ENCODE results near the gene STARD13.

Gene STARD13

GRCh38 chr13:33284916-33285315 lies 639 bp downstream of the STARD13 start:
- H3K4me3 ChIP-seq (ENCODE audit: low read length): peak overlapping the region; percentile 11; the same call in 1 of the 2 replicates
- no peaks in the 10 kb centered on the region for H3K36me3 ChIP-seq (ENCODE audit: control insufficient read depth, insufficient read depth, low read length)
- no peaks in the 10 kb centered on the region for H3K27me3 ChIP-seq (ENCODE audit: control insufficient read depth, insufficient read depth, low read length)
- no peak for DNase-seq (ENCODE audit: low read depth, low spot score)
- H3K27ac ChIP-seq (ENCODE audit: low read length): no peak overlapping the region
- H3K4me1 ChIP-seq (ENCODE audit: control insufficient read depth, insufficient read depth, low read length): no peaks in the 10 kb centered on the region
- H3K9me3 ChIP-seq (ENCODE audit: control insufficient read depth, insufficient read depth, low read length): no peaks in the 10 kb centered on the region
- WGBS (ENCODE audit: insufficient coverage, insufficient read length): no CpG with 5 or more reads among the region's 6 CpGs

GRCh38 chr13:33284031-33284430 lies 1.5 kb downstream of the STARD13 start:
- WGBS (ENCODE audit: insufficient coverage, insufficient read length): 100% methylated on average over 1 of the region's 1 CpG
- no peaks in the 10 kb centered on the region for H3K9me3 ChIP-seq (ENCODE audit: control insufficient read depth, insufficient read depth, low read length)
- no peaks in the 10 kb centered on the region for H3K36me3 ChIP-seq (ENCODE audit: control insufficient read depth, insufficient read depth, low read length)
- no peak for DNase-seq (ENCODE audit: low read depth, low spot score)
- no peak overlapping the region for H3K4me3 ChIP-seq (ENCODE audit: low read length)
- H3K4me1 ChIP-seq (ENCODE audit: control insufficient read depth, insufficient read depth, low read length): no peaks in the 10 kb centered on the region
- H3K27me3 ChIP-seq (ENCODE audit: control insufficient read depth, insufficient read depth, low read length): no peaks in the 10 kb centered on the region
- H3K27ac ChIP-seq (ENCODE audit: low read length): no peak overlapping the region

GRCh38 chr13:33283195-33283911 lies 2.2 kb downstream of the STARD13 start:
- DNase-seq (ENCODE audit: low read depth, low spot score): no peak
- Histone ChIP-seq H3K27me3 (ENCODE audit: control insufficient read depth, insufficient read depth, low read length) (no peaks in the 10 kb centered on the region), H3K27ac (ENCODE audit: low read length) (no peak overlapping the region), H3K9me3 (ENCODE audit: control insufficient read depth, insufficient read depth, low read length) (no peaks in the 10 kb centered on the region), H3K4me1 (ENCODE audit: control insufficient read depth, insufficient read depth, low read length) (no peaks in the 10 kb centered on the region), H3K36me3 (ENCODE audit: control insufficient read depth, insufficient read depth, low read length) (no peaks in the 10 kb centered on the region), H3K4me3 (ENCODE audit: low read length) (no peak overlapping the region)
- WGBS (ENCODE audit: insufficient coverage, insufficient read length): no CpG with 5 or more reads among the region's 1 CpG

GRCh38 chr13:33281951-33282595 lies 3.5 kb downstream of the STARD13 start:
- Histone ChIP-seq H3K27me3 (ENCODE audit: control insufficient read depth, insufficient read depth, low read length) (no peaks in the 10 kb centered on the region), H3K9me3 (ENCODE audit: control insufficient read depth, insufficient read depth, low read length) (no peaks in the 10 kb centered on the region), H3K4me3 (ENCODE audit: low read length) (no peak overlapping the region), H3K4me1 (ENCODE audit: control insufficient read depth, insufficient read depth, low read length) (no peaks in the 10 kb centered on the region), H3K36me3 (ENCODE audit: control insufficient read depth, insufficient read depth, low read length) (no peaks in the 10 kb centered on the region), H3K27ac (ENCODE audit: low read length) (no peak overlapping the region)
- no peak for DNase-seq (ENCODE audit: low read depth, low spot score)
- no CpG with 5 or more reads among the region's 2 CpGs for WGBS (ENCODE audit: insufficient coverage, insufficient read length)

GRCh38 chr13:33280923-33281322 lies 4.6 kb downstream of the STARD13 start:
- WGBS (ENCODE audit: insufficient coverage, insufficient read length): no CpG with 5 or more reads among the region's 5 CpGs
- H3K4me3 ChIP-seq (ENCODE audit: low read length): no peak overlapping the region

GRCh38 chr13:33280279-33280905 lies 5.2 kb downstream of the STARD13 start:
- Histone ChIP-seq H3K4me3 (ENCODE audit: low read length) (no peak overlapping the region), H3K27me3 (ENCODE audit: control insufficient read depth, insufficient read depth, low read length) (no peaks in the 10 kb centered on the region), H3K9me3 (ENCODE audit: control insufficient read depth, insufficient read depth, low read length) (no peaks in the 10 kb centered on the region), H3K27ac (ENCODE audit: low read length) (no peak overlapping the region), H3K4me1 (ENCODE audit: control insufficient read depth, insufficient read depth, low read length) (no peaks in the 10 kb centered on the region), H3K36me3 (ENCODE audit: control insufficient read depth, insufficient read depth, low read length) (no peaks in the 10 kb centered on the region)
- no CpG with 5 or more reads among the region's 3 CpGs for WGBS (ENCODE audit: insufficient coverage, insufficient read length)
- no peak for DNase-seq (ENCODE audit: low read depth, low spot score)

More at GRCh38 chr13:33280923-33281322, 4.6 kb downstream of the STARD13 start:
- no peaks in the 10 kb centered on the region for H3K27me3 ChIP-seq (ENCODE audit: control insufficient read depth, insufficient read depth, low read length)
- H3K27ac ChIP-seq (ENCODE audit: low read length): no peak overlapping the region
- no peaks in the 10 kb centered on the region for H3K36me3 ChIP-seq (ENCODE audit: control insufficient read depth, insufficient read depth, low read length)
- H3K9me3 ChIP-seq (ENCODE audit: control insufficient read depth, insufficient read depth, low read length): no peaks in the 10 kb centered on the region
- DNase-seq (ENCODE audit: low read depth, low spot score): no peak
- no peaks in the 10 kb centered on the region for H3K4me1 ChIP-seq (ENCODE audit: control insufficient read depth, insufficient read depth, low read length)

- no peak for DNase-seq (ENCODE audit: low read depth, low spot score)
- H3K9me3 ChIP-seq (ENCODE audit: control insufficient read depth, insufficient read depth, low read length): no peaks in the 10 kb centered on the region
- no CpG with 5 or more reads among the region's 2 CpGs for WGBS (ENCODE audit: insufficient coverage, insufficient read length)
- no peaks in the 10 kb centered on the region for H3K27me3 ChIP-seq (ENCODE audit: control insufficient read depth, insufficient read depth, low read length)
- no peak overlapping the region for H3K4me3 ChIP-seq (ENCODE audit: low read length)
- no peaks in the 10 kb centered on the region for H3K36me3 ChIP-seq (ENCODE audit: control insufficient read depth, insufficient read depth, low read length)
- H3K4me1 ChIP-seq (ENCODE audit: control insufficient read depth, insufficient read depth, low read length): no peaks in the 10 kb centered on the region
- H3K27ac ChIP-seq (ENCODE audit: low read length): no peak overlapping the region
These were observed 5.9 kb downstream of the STARD13 start for GRCh38 chr13:33279414-33280278.

GRCh38 chr13:33278913-33279312 lies 6.6 kb downstream of the STARD13 start:
- Histone ChIP-seq H3K27me3 (ENCODE audit: control insufficient read depth, insufficient read depth, low read length) (no peaks in the 10 kb centered on the region), H3K27ac (ENCODE audit: low read length) (no peak overlapping the region), H3K36me3 (ENCODE audit: control insufficient read depth, insufficient read depth, low read length) (no peaks in the 10 kb centered on the region), H3K4me3 (ENCODE audit: low read length) (no peak overlapping the region), H3K4me1 (ENCODE audit: control insufficient read depth, insufficient read depth, low read length) (no peaks in the 10 kb centered on the region), H3K9me3 (ENCODE audit: control insufficient read depth, insufficient read depth, low read length) (no peaks in the 10 kb centered on the region)
- DNase-seq (ENCODE audit: low read depth, low spot score): no peak
- no CpG with 5 or more reads among the region's 1 CpG for WGBS (ENCODE audit: insufficient coverage, insufficient read length)

GRCh38 chr13:33277946-33278345 lies 7.6 kb downstream of the STARD13 start:
- Histone ChIP-seq H3K27me3 (ENCODE audit: control insufficient read depth, insufficient read depth, low read length) (no peaks in the 10 kb centered on the region), H3K4me1 (ENCODE audit: control insufficient read depth, insufficient read depth, low read length) (no peaks in the 10 kb centered on the region), H3K4me3 (ENCODE audit: low read length) (no peak overlapping the region), H3K36me3 (ENCODE audit: control insufficient read depth, insufficient read depth, low read length) (no peaks in the 10 kb centered on the region), H3K27ac (ENCODE audit: low read length) (no peak overlapping the region), H3K9me3 (ENCODE audit: control insufficient read depth, insufficient read depth, low read length) (no peaks in the 10 kb centered on the region)
- WGBS (ENCODE audit: insufficient coverage, insufficient read length): no CpG with 5 or more reads among the region's 1 CpG
- DNase-seq (ENCODE audit: low read depth, low spot score): no peak

Data from iPS DF 6.9 (cell line).